Endothelial cell of umbilical vein (primary cell): ENCODE results near the gene KRT77. TPM values are rescaled to one million over a fixed set of nuclear protein-coding genes. Genes with fewer than 3 reads are reported as not detected.

Experiments
- BruUV-seq: library from RNA; stranded (reverse); fragments of 400-500 nt; replicated peaks from 2 replicates; lab custom pipeline; 2021; lab: Mats Ljungman, UMichigan
- CTCF ChIA-PET: fragments of 300-600, 350-600 bp; sonication (Branson Sonifier 250); formaldehyde crosslinking; loops from one replicate; lab custom pipeline; 2021; ENCODE audit warnings: antibody characterized with exemption, inconsistent platforms; lab: Charles Lee
- POLR2A ChIA-PET: fragments of 300-600, 350-600 bp; sonication (Branson Sonifier 250); formaldehyde crosslinking; loops from one replicate; lab custom pipeline; 2021; ENCODE audit warnings: antibody characterized with exemption, inconsistent platforms; lab: Charles Lee
- DNase-seq: peaks from one replicate; pipeline ENCODE4 v3.0.0-alpha.2; 2011; ENCODE audit warnings: low read depth, low spot score
- FAIRE-seq: peaks from 2 replicates; lab custom pipeline; 2011; peaks lifted over from hg19 to GRCh38; lab: Jason Lieb, UNC
- H2AFZ ChIP-seq: 2 replicates; pipeline ENCODE4 v1.6.0; 2012; ENCODE audit warnings: low read depth, low read length, control low read depth, inconsistent platforms
- H3K27ac ChIP-seq: 2 replicates; pipeline ENCODE4 v1.5.1; 2011; ENCODE audit warnings: low read depth, mild to moderate bottlenecking, control low read depth, low read length, moderate library complexity; ENCODE audit not compliant: insufficient read depth
- H3K27me3 ChIP-seq, 2 experiments: 2 replicates each; pipeline versions ENCODE4 v1.6.0 to v1.6.1; 2011; ENCODE audit warnings: low read length in 2 of 2, mixed read lengths in 1 of 2; ENCODE audit not compliant: control insufficient read depth in 2 of 2, insufficient read depth in 2 of 2
- H3K36me3 ChIP-seq, 2 experiments: 2 replicates in 1 of 2; 3 replicates in 1 of 2; pipeline ENCODE4 v1.5.1; 2011; ENCODE audit warnings: low read length in 2 of 2, mild to moderate bottlenecking in 1 of 2, moderate library complexity in 1 of 2; ENCODE audit not compliant: control insufficient read depth in 2 of 2, insufficient read depth in 2 of 2; ENCODE audit errors: extremely low read depth in 1 of 2
- H3K4me1 ChIP-seq: 3 replicates; pipeline ENCODE4 v1.5.1; 2011; ENCODE audit warnings: mild to moderate bottlenecking, low read length; ENCODE audit not compliant: control insufficient read depth, insufficient read depth; ENCODE audit errors: extremely low read depth
- H3K4me2 ChIP-seq: 2 replicates; pipeline ENCODE4 v1.6.1; 2011; ENCODE audit warnings: low read length, control low read depth, mixed read lengths; ENCODE audit not compliant: insufficient read depth
- H3K4me3 ChIP-seq, 3 experiments: fragments of 200-600 bp in 1 of 3; sonication (generic), shearing (Covaris generic) in 1 of 3; replicated peaks in 1 of 3; 2 replicates each; pipeline ENCODE4 v1.5.1; 2011 to 2016; ENCODE audit warnings: control low read depth in 3 of 3, low read length in 3 of 3, mild to moderate bottlenecking in 2 of 3, inconsistent platforms in 1 of 3, low read depth in 1 of 3, moderate library complexity in 1 of 3; ENCODE audit not compliant: insufficient read depth in 1 of 3
- H3K79me2 ChIP-seq: 2 replicates; pipeline ENCODE4 v1.6.0; 2012; ENCODE audit warnings: low read length, inconsistent platforms; ENCODE audit not compliant: control insufficient read depth, insufficient read depth
- H3K9ac ChIP-seq: replicated peaks from 2 replicates; pipeline ENCODE3; 2011; ENCODE audit warnings: low read length, control low read depth; ENCODE audit not compliant: insufficient read depth; ENCODE audit errors: extremely low read depth
- H3K9me1 ChIP-seq: replicated peaks from 3 replicates; pipeline ENCODE4 v1.6.0; 2011; ENCODE audit warnings: mild to moderate bottlenecking, low read length; ENCODE audit not compliant: control insufficient read depth, insufficient read depth; ENCODE audit errors: extremely low read depth
- H3K9me3 ChIP-seq: replicated peaks from 2 replicates; pipeline ENCODE4 v1.5.1; 2012; ENCODE audit warnings: low read length, inconsistent platforms; ENCODE audit not compliant: control insufficient read depth, insufficient read depth
- H4K20me1 ChIP-seq: replicated peaks from 2 replicates; pipeline ENCODE3; 2011; ENCODE audit warnings: mild to moderate bottlenecking, low read length; ENCODE audit not compliant: control insufficient read depth, insufficient read depth; ENCODE audit errors: extremely low read depth
- EZH2 ChIP-seq: IDR thresholded peaks from 2 replicates; pipeline ENCODE4 v1.6.1; 2012; ENCODE audit warnings: borderline replicate concordance, low read depth, mild to moderate bottlenecking, moderate library complexity, low read length, inconsistent platforms; ENCODE audit not compliant: severe bottlenecking
- FOS ChIP-seq: IDR thresholded peaks from 2 replicates; pipeline ENCODE4 v1.6.1; 2011; ENCODE audit warnings: mild to moderate bottlenecking, low read length, moderate library complexity, borderline replicate concordance; ENCODE audit not compliant: insufficient read depth
- GATA2 ChIP-seq: IDR thresholded peaks from 2 replicates; pipeline ENCODE4 v1.7.0; 2011; ENCODE audit warnings: low read depth, mild to moderate bottlenecking, moderate library complexity, mixed read lengths, low read length; ENCODE audit not compliant: insufficient read length, insufficient read depth
- JUN ChIP-seq: IDR thresholded peaks from 2 replicates; pipeline ENCODE4 v1.6.1; 2011; ENCODE audit warnings: borderline replicate concordance, low read depth; ENCODE audit not compliant: insufficient read length, insufficient read depth
- MYC ChIP-seq: IDR thresholded peaks from one replicate; pipeline ENCODE4 v1.6.1; 2011; ENCODE audit warnings: mild to moderate bottlenecking, low read depth, low read length
- POLR2A ChIP-seq: IDR thresholded peaks from 2 replicates; pipeline ENCODE4 v1.6.1; 2012; ENCODE audit warnings: low read depth, mild to moderate bottlenecking, control low read depth, low read length
- POLR2AphosphoS5 ChIP-seq: IDR thresholded peaks from 2 replicates; pipeline ENCODE4 v1.6.1; 2012; ENCODE audit warnings: low read depth, mild to moderate bottlenecking, control low read depth, low read length, moderate library complexity; ENCODE audit not compliant: insufficient read depth
- dilution Hi-C: fragments of 300-500 bp; cut with MboI; formaldehyde crosslinking; loops from one replicate; pipeline ENCODE4 v1.15.0; 2019; ENCODE audit warnings: low sequenced_read_pairs; ENCODE audit not compliant: extremely low pct_ligation_motif_present
- intact Hi-C: fragments of 100-400 bp; cut with micrococcal nuclease; formaldehyde crosslinking; loops from one replicate; pipeline ENCODE4 v1.10.0; 2022
- polyA plus RNA-seq, 4 experiments: library from polyadenylated mRNA; depleted of rRNA in 3 of 4; stranded (reverse) in 3 of 4; unstranded in 1 of 4; fragments of >200 nt; gene quantifications; 2 replicates each; pipeline versions ENCODE4 v1.2.1 to v1.2.3, GENCODE V29; 2011 to 2012; ENCODE audit warnings: missing spikeins in 1 of 4
- total RNA-seq: library from RNA; stranded (reverse); gene quantifications from 2 replicates; pipeline ENCODE4 v1.2.3, GENCODE V29; 2021
- TF ChIP-seq, protein P1 (sequence below): IDR thresholded peaks from 2 replicates; pipeline ENCODE4 v1.6.1; 2011; ENCODE audit not compliant: insufficient read depth, insufficient read length
- TF ChIP-seq, protein P2 (sequence below), 2 donors: IDR thresholded peaks; 1 replicate in 1 of 2; 2 replicates in 1 of 2; pipeline ENCODE4 v1.5.1; 2011; ENCODE audit warnings: low read length in 2 of 2, mild to moderate bottlenecking in 2 of 2, moderate library complexity in 2 of 2, control low read depth in 1 of 2, inconsistent platforms in 1 of 2, low read depth in 1 of 2; ENCODE audit not compliant: insufficient read depth in 1 of 2; ENCODE audit errors: extremely low read depth in 1 of 2

The KRT77 gene
- total and polyA plus RNA-seq, 2 donors (not counting 3 experiments of a cell fraction or from before 2014, with no cell fraction given) = not detected

DNA sequence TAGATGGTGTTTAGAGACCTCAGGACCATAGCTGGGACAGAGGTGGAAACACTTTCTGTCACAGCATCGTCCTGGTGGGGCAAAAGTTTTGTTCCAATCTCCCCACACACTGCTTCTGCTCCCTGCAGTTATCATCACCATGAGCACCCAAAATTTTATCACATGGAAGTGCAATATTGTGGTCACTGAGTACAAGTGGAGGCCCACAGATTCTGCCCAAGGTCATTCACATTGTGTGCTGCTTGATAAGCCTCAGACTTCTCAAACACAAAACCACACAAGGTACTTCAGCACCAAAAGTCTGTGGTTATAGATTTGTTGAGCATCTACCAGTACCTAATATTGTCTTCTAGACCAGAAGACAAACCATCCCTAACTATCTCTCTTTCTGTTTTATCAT lies 554 bp upstream of the KRT77 start:
- H3K79me2 ChIP-seq = no peaks in the 10 kb centered on the region
- no peaks in the 10 kb centered on the region for H3K9me3 ChIP-seq
- DNase-seq = no peak
- H3K27ac ChIP-seq = no peak overlapping the region
- no peak overlapping the region for H2AFZ ChIP-seq
- H3K27me3 ChIP-seq = no peaks in the 10 kb centered on the region
- dilution Hi-C loops (no loop called here), intact Hi-C loops (no loop called here)
- no peak for FAIRE-seq
- ChIA-PET CTCF (no interaction called here), POLR2A (no interaction called here)
- no peaks in the 10 kb centered on the region for H3K36me3 ChIP-seq
- no TSS peak for BruUV-seq
- H4K20me1 ChIP-seq = no peaks in the 10 kb centered on the region
- no peak for TF ChIP-seq POLR2AphosphoS5
- no peak for TF ChIP-seq GATA2
- H3K9ac ChIP-seq = no peak overlapping the region
- H3K4me2 ChIP-seq = no peak overlapping the region
- H3K4me3 ChIP-seq = no peak overlapping the region
- no peaks in the 10 kb centered on the region for H3K9me1 ChIP-seq
- H3K4me1 ChIP-seq = no peaks in the 10 kb centered on the region

DNA sequence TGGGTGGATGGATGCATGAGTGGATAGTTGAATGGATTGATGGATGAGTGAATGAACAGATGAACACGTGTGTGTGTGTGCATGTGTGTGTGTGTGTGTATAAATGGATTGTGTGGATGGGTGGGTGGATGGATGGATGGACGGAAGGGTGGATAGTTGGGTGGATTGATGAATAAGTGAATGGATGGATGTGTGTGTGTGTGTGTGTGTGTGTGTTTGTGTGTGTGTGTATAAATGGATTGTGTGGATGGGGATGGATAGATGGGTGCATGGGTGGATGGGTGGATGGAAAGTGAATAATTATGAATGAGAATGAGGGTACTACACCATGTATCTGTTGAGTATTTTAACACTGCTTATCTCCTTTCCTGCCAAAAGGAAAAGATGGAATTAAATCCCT lies 986 bp downstream of the KRT77 start:
- no peaks in the 10 kb centered on the region for H3K9me3 ChIP-seq
- no peaks in the 10 kb centered on the region for H3K27me3 ChIP-seq
- H3K9ac ChIP-seq = no peak overlapping the region
- H3K4me2 ChIP-seq = no peak overlapping the region
- H3K9me1 ChIP-seq = no peaks in the 10 kb centered on the region
- H2AFZ ChIP-seq = no peak overlapping the region
- BruUV-seq = no TSS peak
- no peaks in the 10 kb centered on the region for H3K79me2 ChIP-seq
- H3K27ac ChIP-seq = no peak overlapping the region
- no peak overlapping the region for H3K4me3 ChIP-seq
- H3K4me1 ChIP-seq = no peaks in the 10 kb centered on the region
- dilution Hi-C loops = no loop called here
- no peak for TF ChIP-seq POLR2AphosphoS5
- no peak for TF ChIP-seq GATA2
- no peak for TF ChIP-seq FOS
- TF ChIP-seq MYC = no peak
- TF ChIP-seq, protein P1, sequence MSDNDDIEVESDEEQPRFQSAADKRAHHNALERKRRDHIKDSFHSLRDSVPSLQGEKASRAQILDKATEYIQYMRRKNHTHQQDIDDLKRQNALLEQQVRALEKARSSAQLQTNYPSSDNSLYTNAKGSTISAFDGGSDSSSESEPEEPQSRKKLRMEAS = no peak
- no peak for TF ChIP-seq EZH2
- TF ChIP-seq, protein P2, sequence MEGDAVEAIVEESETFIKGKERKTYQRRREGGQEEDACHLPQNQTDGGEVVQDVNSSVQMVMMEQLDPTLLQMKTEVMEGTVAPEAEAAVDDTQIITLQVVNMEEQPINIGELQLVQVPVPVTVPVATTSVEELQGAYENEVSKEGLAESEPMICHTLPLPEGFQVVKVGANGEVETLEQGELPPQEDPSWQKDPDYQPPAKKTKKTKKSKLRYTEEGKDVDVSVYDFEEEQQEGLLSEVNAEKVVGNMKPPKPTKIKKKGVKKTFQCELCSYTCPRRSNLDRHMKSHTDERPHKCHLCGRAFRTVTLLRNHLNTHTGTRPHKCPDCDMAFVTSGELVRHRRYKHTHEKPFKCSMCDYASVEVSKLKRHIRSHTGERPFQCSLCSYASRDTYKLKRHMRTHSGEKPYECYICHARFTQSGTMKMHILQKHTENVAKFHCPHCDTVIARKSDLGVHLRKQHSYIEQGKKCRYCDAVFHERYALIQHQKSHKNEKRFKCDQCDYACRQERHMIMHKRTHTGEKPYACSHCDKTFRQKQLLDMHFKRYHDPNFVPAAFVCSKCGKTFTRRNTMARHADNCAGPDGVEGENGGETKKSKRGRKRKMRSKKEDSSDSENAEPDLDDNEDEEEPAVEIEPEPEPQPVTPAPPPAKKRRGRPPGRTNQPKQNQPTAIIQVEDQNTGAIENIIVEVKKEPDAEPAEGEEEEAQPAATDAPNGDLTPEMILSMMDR (IDR thresholded peaks at IDR 0.05; ENCODE audit: extremely low read depth in 1 of 2, insufficient read depth in 1 of 2, low read depth in 1 of 2, low read length in 2 of 2) = no peak
- no peak for TF ChIP-seq POLR2A
- no peak for TF ChIP-seq JUN
- FAIRE-seq = no peak
- CTCF ChIA-PET = no interaction called here
- no peak for DNase-seq
- no peaks in the 10 kb centered on the region for H3K36me3 ChIP-seq
- POLR2A ChIA-PET = no interaction called here
- intact Hi-C loops = no loop called here
- H4K20me1 ChIP-seq = no peaks in the 10 kb centered on the region
